Activated naive CD8-positive, alpha-beta T cell treated with anti-CD3 and anti-CD28 coated beads, Interleukin-2, amount 10 ng/mL, durations not matched to agents 7 days and 5 days (primary cell): ENCODE data around the gene CPZ. TPM values are rescaled to one million over a fixed set of nuclear protein-coding genes. Genes with fewer than 3 reads are reported as not detected.
"Not testable (repeated sequence)": the region's sequence is repeated elsewhere in the genome, so short reads cannot be mapped to it uniquely, and the experiment has no call there.

ENCODE experiments used
- ATAC-seq: fragments of 150-1000 bp; cut with Tn5 transposase; one replicate; pipeline ENCODE4 v1.10.0; 2021; ENCODE audit warnings: low read depth, moderate library complexity
- POLR2A ChIA-PET: fragments of 350-600 bp; sonication (Branson Sonifier 250); formaldehyde crosslinking; loops from one replicate; lab custom pipeline; 2021; ENCODE audit warnings: antibody characterized with exemption; lab: Charles Lee
- DNase-seq: peaks from one replicate; pipeline ENCODE4 v3.0.0; 2021
- H3K27ac Mint-ChIP-seq: one replicate; pipeline ENCODE4 v1.8.0; 2022; ENCODE audit warnings: mild to moderate bottlenecking, mixed read lengths
- H3K27me3 Mint-ChIP-seq: one replicate; pipeline ENCODE4 v1.8.0; 2022; ENCODE audit warnings: mild to moderate bottlenecking, moderate library complexity, mixed read lengths
- H3K36me3 Mint-ChIP-seq: one replicate; pipeline ENCODE4 v1.8.0; 2021; ENCODE audit warnings: mild to moderate bottlenecking, mixed read lengths
- H3K4me1 Mint-ChIP-seq: one replicate; pipeline ENCODE4 v1.8.0; 2021; ENCODE audit warnings: mixed read lengths
- H3K4me3 Mint-ChIP-seq: one replicate; pipeline ENCODE4 v1.8.0; 2022; ENCODE audit warnings: mild to moderate bottlenecking, moderate library complexity, mixed read lengths
- H3K9me3 Mint-ChIP-seq: one replicate; pipeline ENCODE4 v1.8.0; 2021; ENCODE audit warnings: mixed read lengths
- total RNA-seq, 2 experiments: library from RNA; stranded (reverse); gene quantifications; one replicate each; pipeline ENCODE4 v1.2.3, GENCODE V29; 2021

CPZ gene
- total RNA-seq, 2 experiments from 2014 or later, result not detected

GRCh38 chr4:8560265-8561047 is 32.1 kb upstream of the CPZ start:
- no peak for DNase-seq
- POLR2A ChIA-PET, result no interaction called here
- Mint-ChIP-seq H3K36me3 (no peaks in the 10 kb centered on the region), H3K27ac (no peak overlapping the region), H3K4me3 (no peak overlapping the region), H3K9me3 (no peaks in the 10 kb centered on the region), H3K4me1 (no peaks in the 10 kb centered on the region), H3K27me3 (no peaks in the 10 kb centered on the region)
- no peak for ATAC-seq

GRCh38 chr4:8564595-8564994 is 28.0 kb upstream of the CPZ start:
- POLR2A ChIA-PET, result no interaction called here
- DNase-seq (no peak), ATAC-seq (no peak)
- no peak overlapping the region for H3K27ac Mint-ChIP-seq
- no peak overlapping the region for H3K4me3 Mint-ChIP-seq
- H3K9me3 Mint-ChIP-seq, result no peaks in the 10 kb centered on the region
- H3K36me3 Mint-ChIP-seq, result no peaks in the 10 kb centered on the region
- peaks cover 7% of the 10 kb centered on the region for H3K27me3 Mint-ChIP-seq
- no peaks in the 10 kb centered on the region for H3K4me1 Mint-ChIP-seq

GRCh38 chr4:8568068-8568668 is 24.4 kb upstream of the CPZ start:
- Mint-ChIP-seq H3K27ac (no peak overlapping the region), H3K27me3 (peaks cover 7% of the 10 kb centered on the region), H3K4me3 (no peak overlapping the region), H3K9me3 (no peaks in the 10 kb centered on the region), H3K4me1 (no peaks in the 10 kb centered on the region), H3K36me3 (no peaks in the 10 kb centered on the region)
- ATAC-seq, result no peak
- POLR2A ChIA-PET, result no interaction called here
- DNase-seq, result no peak

GRCh38 chr4:8570201-8570600 is 22.4 kb upstream of the CPZ start:
- Mint-ChIP-seq H3K4me3 (no peak overlapping the region), H3K27ac (no peak overlapping the region)
- no peak for ATAC-seq

GRCh38 chr4:8571702-8572685 is 20.6 kb upstream of the CPZ start:
- Mint-ChIP-seq H3K36me3 (no peaks in the 10 kb centered on the region), H3K27me3 (peaks cover 7% of the 10 kb centered on the region), H3K27ac (no peak overlapping the region), H3K4me3 (no peak overlapping the region), H3K9me3 (no peaks in the 10 kb centered on the region), H3K4me1 (no peaks in the 10 kb centered on the region)
- DNase-seq (no peak), ATAC-seq (no peak)
- POLR2A ChIA-PET, result no interaction called here

More at GRCh38 chr4:8570201-8570600, 22.4 kb upstream of the CPZ start:
- Mint-ChIP-seq H3K9me3 (no peaks in the 10 kb centered on the region), H3K36me3 (no peaks in the 10 kb centered on the region), H3K27me3 (peaks cover 7% of the 10 kb centered on the region), H3K4me1 (no peaks in the 10 kb centered on the region)
- no peak for DNase-seq
- POLR2A ChIA-PET, result no interaction called here

GRCh38 chr4:8573266-8573665 is 19.3 kb upstream of the CPZ start:
- no peaks in the 10 kb centered on the region for H3K9me3 Mint-ChIP-seq
- no peak overlapping the region for H3K4me3 Mint-ChIP-seq
- H3K4me1 Mint-ChIP-seq, result no peaks in the 10 kb centered on the region
- peaks cover 2% of the 10 kb centered on the region for H3K27me3 Mint-ChIP-seq
- POLR2A ChIA-PET, result no interaction called here
- DNase-seq (no peak), ATAC-seq (no peak)
- H3K27ac Mint-ChIP-seq, result no peak overlapping the region
- no peaks in the 10 kb centered on the region for H3K36me3 Mint-ChIP-seq

- H3K36me3 Mint-ChIP-seq, result no peaks in the 10 kb centered on the region
- no peak for DNase-seq
- no peak for ATAC-seq
- no peak overlapping the region for H3K4me3 Mint-ChIP-seq
- no peaks in the 10 kb centered on the region for H3K27me3 Mint-ChIP-seq
- no peaks in the 10 kb centered on the region for H3K4me1 Mint-ChIP-seq
- POLR2A ChIA-PET, result no interaction called here
- no peaks in the 10 kb centered on the region for H3K9me3 Mint-ChIP-seq
- H3K27ac Mint-ChIP-seq, result no peak overlapping the region
These were observed 17.7 kb upstream of the CPZ start for GRCh38 chr4:8574796-8575370.

GRCh38 chr4:8575457-8575856 is 17.1 kb upstream of the CPZ start:
- ATAC-seq (no peak), DNase-seq (no peak)
- no peaks in the 10 kb centered on the region for H3K9me3 Mint-ChIP-seq
- peaks cover 2% of the 10 kb centered on the region for H3K27me3 Mint-ChIP-seq
- no peak overlapping the region for H3K27ac Mint-ChIP-seq
- no peaks in the 10 kb centered on the region for H3K36me3 Mint-ChIP-seq
- POLR2A ChIA-PET, result no interaction called here
- H3K4me1 Mint-ChIP-seq, result no peaks in the 10 kb centered on the region
- H3K4me3 Mint-ChIP-seq, result no peak overlapping the region

- DNase-seq, ATAC-seq, H3K27ac Mint-ChIP-seq, H3K4me1 Mint-ChIP-seq, H3K27me3 Mint-ChIP-seq, H3K4me3 Mint-ChIP-seq, H3K9me3 Mint-ChIP-seq, POLR2A ChIA-PET, H3K36me3 Mint-ChIP-seq: not testable (repeated sequence)
These were observed 16.0 kb upstream of the CPZ start for GRCh38 chr4:8576591-8576990.

- POLR2A ChIA-PET, result no interaction called here
- H3K27ac Mint-ChIP-seq, result no peak overlapping the region
- no peak overlapping the region for H3K4me3 Mint-ChIP-seq
- H3K27me3 Mint-ChIP-seq, result peaks cover 2% of the 10 kb centered on the region
- ATAC-seq, result no peak
- no peaks in the 10 kb centered on the region for H3K4me1 Mint-ChIP-seq
- no peak for DNase-seq
- H3K9me3 Mint-ChIP-seq, result no peaks in the 10 kb centered on the region
- H3K36me3 Mint-ChIP-seq, result no peaks in the 10 kb centered on the region
These were observed 15.5 kb upstream of the CPZ start for GRCh38 chr4:8577046-8577445.

- H3K4me1 Mint-ChIP-seq, result no peaks in the 10 kb centered on the region
- DNase-seq, result no peak
- peaks cover 2% of the 10 kb centered on the region for H3K27me3 Mint-ChIP-seq
- no peak overlapping the region for H3K4me3 Mint-ChIP-seq
- no peaks in the 10 kb centered on the region for H3K9me3 Mint-ChIP-seq
- no peak overlapping the region for H3K27ac Mint-ChIP-seq
- no peaks in the 10 kb centered on the region for H3K36me3 Mint-ChIP-seq
- ATAC-seq, result no peak
- POLR2A ChIA-PET, result no interaction called here
These were observed 14.6 kb upstream of the CPZ start for GRCh38 chr4:8577972-8578371.

GRCh38 chr4:8578717-8579116 is 13.8 kb upstream of the CPZ start:
- DNase-seq (no peak), ATAC-seq (no peak)
- POLR2A ChIA-PET, result no interaction called here
- no peak overlapping the region for H3K27ac Mint-ChIP-seq
- H3K9me3 Mint-ChIP-seq, result no peaks in the 10 kb centered on the region
- H3K4me1 Mint-ChIP-seq, result no peaks in the 10 kb centered on the region
- H3K36me3 Mint-ChIP-seq, result no peaks in the 10 kb centered on the region
- no peak overlapping the region for H3K4me3 Mint-ChIP-seq
- H3K27me3 Mint-ChIP-seq, result peaks cover 2% of the 10 kb centered on the region
